ENCODE results near the gene AMZ2.

- TF ChIP-seq, protein P1, sequence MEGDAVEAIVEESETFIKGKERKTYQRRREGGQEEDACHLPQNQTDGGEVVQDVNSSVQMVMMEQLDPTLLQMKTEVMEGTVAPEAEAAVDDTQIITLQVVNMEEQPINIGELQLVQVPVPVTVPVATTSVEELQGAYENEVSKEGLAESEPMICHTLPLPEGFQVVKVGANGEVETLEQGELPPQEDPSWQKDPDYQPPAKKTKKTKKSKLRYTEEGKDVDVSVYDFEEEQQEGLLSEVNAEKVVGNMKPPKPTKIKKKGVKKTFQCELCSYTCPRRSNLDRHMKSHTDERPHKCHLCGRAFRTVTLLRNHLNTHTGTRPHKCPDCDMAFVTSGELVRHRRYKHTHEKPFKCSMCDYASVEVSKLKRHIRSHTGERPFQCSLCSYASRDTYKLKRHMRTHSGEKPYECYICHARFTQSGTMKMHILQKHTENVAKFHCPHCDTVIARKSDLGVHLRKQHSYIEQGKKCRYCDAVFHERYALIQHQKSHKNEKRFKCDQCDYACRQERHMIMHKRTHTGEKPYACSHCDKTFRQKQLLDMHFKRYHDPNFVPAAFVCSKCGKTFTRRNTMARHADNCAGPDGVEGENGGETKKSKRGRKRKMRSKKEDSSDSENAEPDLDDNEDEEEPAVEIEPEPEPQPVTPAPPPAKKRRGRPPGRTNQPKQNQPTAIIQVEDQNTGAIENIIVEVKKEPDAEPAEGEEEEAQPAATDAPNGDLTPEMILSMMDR (conservative IDR thresholded peaks at IDR 0.05): no peak
- no peak for TF ChIP-seq EZH2 (IDR thresholded peaks at IDR 0.05; ENCODE audit: low read depth)
These were observed 41.6 kb downstream of the AMZ2 start for GRCh38 chr17:68289473-68289872.
